Heart left ventricle (tissue), 13 donors: ENCODE data around the gene ZNF844.

Source experiments
- POLR2A ChIP-seq, 2 donors: fragments of 450-650 bp; IDR thresholded peaks; one replicate each; pipeline ENCODE4 v1.6.1; 2017; ENCODE audit warnings: antibody characterized with exemption in 2 of 2, mild to moderate bottlenecking in 2 of 2, moderate library complexity in 2 of 2
- TF ChIP-seq, protein P1 (sequence below), 12 donors: fragments of 200-600 bp; sonication (generic) in 4 of 12; IDR thresholded peaks; one replicate each; pipeline versions ENCODE4 v1.5.0 to v1.8.0; 2018 to 2022; ENCODE audit warnings: antibody characterized with exemption in 12 of 12, mild to moderate bottlenecking in 5 of 12
- donor health status: ischemic (EF 13 %, LVEDD 7.1; RV severe dilation, severe dysfunction).
- donor health status: DM: no; HTN: yes; CAD: no.
- donor health status: DM: no; HTN: no; CAD: no.
- donor health status: ischemic (EF 25% LVEDD 6.9; RV normal size, moderate dysfunction).
- donor health status: ischemic (EF 25% LVEDD 5.7; RV mildly dilated, moderate dysfunction).
- donor health status: ischemic (EF 35%, LVEDD 5.7; RV mildly dilated, moderate dysfunction).
- donor health status: nonischemic (EF 11% LVEDD 7.7; RV severe dilation, severe dysfunction).
- donor health status: DM: yes; HTN: yes; CAD: no.
- donor health status: PGD.
- donor health status: ischemic (EF 29% LVEDD 5.4; RV normal size, mild dysfunction).
- donor health status: nonischemic (EF 23%, LVEDD 6.1; RV moderate dilation, normal function).

DNA sequence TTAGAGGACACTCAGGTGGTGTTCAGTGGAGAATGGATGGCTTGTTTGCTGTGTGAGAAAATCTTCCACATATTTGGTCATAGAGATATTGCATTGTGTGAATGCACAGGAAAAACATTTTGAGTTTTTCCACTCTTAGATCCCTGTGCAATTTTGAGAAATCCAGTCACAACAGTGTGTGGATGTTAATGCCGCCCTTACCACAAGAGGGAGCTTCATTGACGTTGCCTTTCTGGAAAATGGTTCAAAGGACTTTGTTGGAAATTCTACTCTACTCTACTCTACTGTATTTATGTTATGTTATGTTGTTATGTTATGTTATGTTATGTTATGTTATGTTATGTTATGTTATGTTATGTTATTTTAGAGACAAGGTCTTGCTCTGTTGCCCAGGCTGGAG lies 62.2 kb downstream of the ZNF844 start:
- TF ChIP-seq, protein P1, sequence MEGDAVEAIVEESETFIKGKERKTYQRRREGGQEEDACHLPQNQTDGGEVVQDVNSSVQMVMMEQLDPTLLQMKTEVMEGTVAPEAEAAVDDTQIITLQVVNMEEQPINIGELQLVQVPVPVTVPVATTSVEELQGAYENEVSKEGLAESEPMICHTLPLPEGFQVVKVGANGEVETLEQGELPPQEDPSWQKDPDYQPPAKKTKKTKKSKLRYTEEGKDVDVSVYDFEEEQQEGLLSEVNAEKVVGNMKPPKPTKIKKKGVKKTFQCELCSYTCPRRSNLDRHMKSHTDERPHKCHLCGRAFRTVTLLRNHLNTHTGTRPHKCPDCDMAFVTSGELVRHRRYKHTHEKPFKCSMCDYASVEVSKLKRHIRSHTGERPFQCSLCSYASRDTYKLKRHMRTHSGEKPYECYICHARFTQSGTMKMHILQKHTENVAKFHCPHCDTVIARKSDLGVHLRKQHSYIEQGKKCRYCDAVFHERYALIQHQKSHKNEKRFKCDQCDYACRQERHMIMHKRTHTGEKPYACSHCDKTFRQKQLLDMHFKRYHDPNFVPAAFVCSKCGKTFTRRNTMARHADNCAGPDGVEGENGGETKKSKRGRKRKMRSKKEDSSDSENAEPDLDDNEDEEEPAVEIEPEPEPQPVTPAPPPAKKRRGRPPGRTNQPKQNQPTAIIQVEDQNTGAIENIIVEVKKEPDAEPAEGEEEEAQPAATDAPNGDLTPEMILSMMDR (IDR thresholded peaks at IDR 0.05): peak; percentile 22 to 65 (median 43)
- TF ChIP-seq POLR2A (IDR thresholded peaks at IDR 0.05): no peak
